GM12874 (cell line): ENCODE data around the gene SCN7A.

ENCODE experiments used
- TF ChIP-seq, protein P1 (sequence below): IDR thresholded peaks from 2 replicates; pipeline ENCODE4 v1.5.1; 2011; ENCODE audit warnings: low read depth, mild to moderate bottlenecking, control low read depth, low read length, moderate library complexity; ENCODE audit not compliant: insufficient read depth

The SCN7A gene

DNA sequence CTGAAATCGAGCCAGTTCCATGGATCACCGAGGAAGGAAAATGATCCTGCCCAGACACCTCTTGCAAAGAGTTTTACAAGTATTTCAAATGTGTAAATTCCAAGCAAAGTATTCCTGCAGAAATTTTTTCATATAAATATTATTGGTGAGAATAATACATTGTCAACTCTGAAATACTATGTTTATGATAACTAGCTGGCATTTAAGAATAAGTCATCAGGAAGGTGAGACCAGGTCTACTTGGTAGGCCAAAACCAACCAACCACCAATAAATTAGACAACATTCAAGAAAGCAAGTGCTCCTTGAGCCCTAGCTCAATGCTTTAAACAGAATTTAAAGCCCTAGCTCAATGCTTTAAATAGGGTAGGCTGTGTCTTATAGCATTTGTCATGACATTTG lies 21.7 kb downstream of the SCN7A start:
- TF ChIP-seq, protein P1, sequence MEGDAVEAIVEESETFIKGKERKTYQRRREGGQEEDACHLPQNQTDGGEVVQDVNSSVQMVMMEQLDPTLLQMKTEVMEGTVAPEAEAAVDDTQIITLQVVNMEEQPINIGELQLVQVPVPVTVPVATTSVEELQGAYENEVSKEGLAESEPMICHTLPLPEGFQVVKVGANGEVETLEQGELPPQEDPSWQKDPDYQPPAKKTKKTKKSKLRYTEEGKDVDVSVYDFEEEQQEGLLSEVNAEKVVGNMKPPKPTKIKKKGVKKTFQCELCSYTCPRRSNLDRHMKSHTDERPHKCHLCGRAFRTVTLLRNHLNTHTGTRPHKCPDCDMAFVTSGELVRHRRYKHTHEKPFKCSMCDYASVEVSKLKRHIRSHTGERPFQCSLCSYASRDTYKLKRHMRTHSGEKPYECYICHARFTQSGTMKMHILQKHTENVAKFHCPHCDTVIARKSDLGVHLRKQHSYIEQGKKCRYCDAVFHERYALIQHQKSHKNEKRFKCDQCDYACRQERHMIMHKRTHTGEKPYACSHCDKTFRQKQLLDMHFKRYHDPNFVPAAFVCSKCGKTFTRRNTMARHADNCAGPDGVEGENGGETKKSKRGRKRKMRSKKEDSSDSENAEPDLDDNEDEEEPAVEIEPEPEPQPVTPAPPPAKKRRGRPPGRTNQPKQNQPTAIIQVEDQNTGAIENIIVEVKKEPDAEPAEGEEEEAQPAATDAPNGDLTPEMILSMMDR, result no peak

- TF ChIP-seq, protein P1, result no peak
These were observed 25.7 kb downstream of the SCN7A start for GRCh38 chr2:166468124-166469024.

DNA sequence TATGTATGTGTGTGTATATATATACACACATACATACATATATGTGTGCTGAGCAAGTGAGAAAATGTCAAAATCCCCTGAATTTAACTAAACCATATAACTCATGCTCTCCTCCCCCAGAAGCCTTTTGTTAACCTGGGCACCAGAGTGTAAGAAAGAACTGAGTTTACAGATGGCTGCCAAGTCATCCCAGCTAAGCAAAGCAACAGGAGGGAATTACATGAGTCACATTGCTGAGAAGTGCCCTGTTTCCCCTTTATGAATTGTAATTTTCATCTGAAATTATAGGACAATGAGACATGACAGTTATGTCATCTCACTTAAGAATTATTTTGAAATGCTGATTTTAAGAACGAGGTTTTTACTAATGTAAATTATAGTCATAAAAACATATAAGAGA lies 29.9 kb downstream of the SCN7A start:
- TF ChIP-seq, protein P1, result no peak

GRCh38 chr2:166463640-166464039 lies 30.4 kb downstream of the SCN7A start:
- TF ChIP-seq, protein P1, result no peak

DNA sequence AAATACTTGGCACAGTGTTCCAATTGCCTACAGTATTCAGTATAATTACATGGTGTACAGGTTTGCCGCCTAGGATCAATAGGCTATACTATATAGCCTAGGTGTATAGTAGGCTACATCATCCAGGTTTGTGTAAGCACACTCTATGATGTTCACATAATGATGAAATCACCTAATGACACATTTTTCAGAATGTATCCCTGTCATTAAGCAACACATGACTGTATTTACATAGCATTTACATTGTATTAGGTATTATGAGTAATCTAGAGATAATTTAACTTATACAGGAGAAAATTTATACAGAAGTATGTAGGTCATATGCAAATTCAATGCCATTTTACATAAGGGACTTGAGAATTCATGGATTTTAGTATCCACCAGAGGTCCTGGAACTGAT lies 35.4 kb downstream of the SCN7A start:
- TF ChIP-seq, protein P1, result no peak

- TF ChIP-seq, protein P1, result no peak
These were observed 39.9 kb downstream of the SCN7A start for GRCh38 chr2:166454006-166454595.

- TF ChIP-seq, protein P1, result no peak
These were observed 42.6 kb downstream of the SCN7A start for GRCh38 chr2:166451468-166451867.
